Measurements from ENCODE around the gene RUNX2. TPM values are rescaled to one million over a fixed set of nuclear protein-coding genes. Genes with fewer than 3 reads are reported as not detected.

The RUNX2 gene
- total RNA-seq, 1 donor from 2014 or later, result not detected

GRCh38 chr6:45707176-45707575, 379.0 kb downstream of the RUNX2 start:
- DNase-seq, result no peak
- no peaks in the 10 kb centered on the region for H3K27me3 Mint-ChIP-seq (ENCODE audit: unreplicated experiment)
- no peak overlapping the region for H3K4me3 Mint-ChIP-seq (ENCODE audit: unreplicated experiment)
- H3K9me3 Mint-ChIP-seq (ENCODE audit: unreplicated experiment), result no peaks in the 10 kb centered on the region
- H3K36me3 Mint-ChIP-seq (ENCODE audit: unreplicated experiment), result no peaks in the 10 kb centered on the region
- no peaks in the 10 kb centered on the region for H3K4me1 Mint-ChIP-seq (ENCODE audit: low read depth, unreplicated experiment)
- TF ChIP-seq, protein P1, sequence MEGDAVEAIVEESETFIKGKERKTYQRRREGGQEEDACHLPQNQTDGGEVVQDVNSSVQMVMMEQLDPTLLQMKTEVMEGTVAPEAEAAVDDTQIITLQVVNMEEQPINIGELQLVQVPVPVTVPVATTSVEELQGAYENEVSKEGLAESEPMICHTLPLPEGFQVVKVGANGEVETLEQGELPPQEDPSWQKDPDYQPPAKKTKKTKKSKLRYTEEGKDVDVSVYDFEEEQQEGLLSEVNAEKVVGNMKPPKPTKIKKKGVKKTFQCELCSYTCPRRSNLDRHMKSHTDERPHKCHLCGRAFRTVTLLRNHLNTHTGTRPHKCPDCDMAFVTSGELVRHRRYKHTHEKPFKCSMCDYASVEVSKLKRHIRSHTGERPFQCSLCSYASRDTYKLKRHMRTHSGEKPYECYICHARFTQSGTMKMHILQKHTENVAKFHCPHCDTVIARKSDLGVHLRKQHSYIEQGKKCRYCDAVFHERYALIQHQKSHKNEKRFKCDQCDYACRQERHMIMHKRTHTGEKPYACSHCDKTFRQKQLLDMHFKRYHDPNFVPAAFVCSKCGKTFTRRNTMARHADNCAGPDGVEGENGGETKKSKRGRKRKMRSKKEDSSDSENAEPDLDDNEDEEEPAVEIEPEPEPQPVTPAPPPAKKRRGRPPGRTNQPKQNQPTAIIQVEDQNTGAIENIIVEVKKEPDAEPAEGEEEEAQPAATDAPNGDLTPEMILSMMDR (IDR thresholded peaks at IDR 0.05; ENCODE audit: partially characterized antibody, unreplicated experiment), result no peak
- H3K27ac Mint-ChIP-seq (ENCODE audit: unreplicated experiment), result no peak overlapping the region

- no peaks in the 10 kb centered on the region for H3K9me3 Mint-ChIP-seq (ENCODE audit: unreplicated experiment)
- TF ChIP-seq, protein P1 (IDR thresholded peaks at IDR 0.05; ENCODE audit: partially characterized antibody, unreplicated experiment), result no peak
- no peak overlapping the region for H3K4me3 Mint-ChIP-seq (ENCODE audit: unreplicated experiment)
- H3K4me1 Mint-ChIP-seq (ENCODE audit: low read depth, unreplicated experiment), result no peaks in the 10 kb centered on the region
- no peak overlapping the region for H3K27ac Mint-ChIP-seq (ENCODE audit: unreplicated experiment)
- H3K27me3 Mint-ChIP-seq (ENCODE audit: unreplicated experiment), result peaks cover 2% of the 10 kb centered on the region
- DNase-seq, result no peak
- H3K36me3 Mint-ChIP-seq (ENCODE audit: unreplicated experiment), result no peaks in the 10 kb centered on the region
Observed at GRCh38 chr6:45709781-45710220, 381.7 kb downstream of the RUNX2 start.

DNA sequence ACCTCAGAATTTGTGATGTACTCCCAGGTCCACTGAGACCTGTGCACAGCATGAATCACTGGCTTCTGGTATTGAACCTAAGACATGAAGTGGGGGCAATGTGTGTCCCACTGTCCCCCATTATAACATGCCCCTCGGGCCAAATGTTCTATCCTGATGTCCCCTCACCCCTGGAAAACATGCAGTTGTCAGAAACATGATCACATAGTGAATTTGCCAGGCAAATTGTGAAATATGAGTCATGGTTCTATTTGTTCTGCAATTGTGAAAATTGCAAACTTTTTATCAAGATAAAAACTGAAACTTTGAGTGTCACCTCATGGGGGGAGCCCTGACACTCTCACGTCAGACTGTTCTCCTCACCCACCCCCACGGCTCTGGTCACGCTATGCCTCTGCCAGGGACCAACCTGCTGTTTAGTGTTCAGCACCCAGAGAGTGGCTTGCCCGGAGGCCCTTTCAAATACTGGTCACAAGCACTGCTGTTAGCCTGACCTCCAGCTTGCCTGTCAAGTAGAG, 382.2 kb downstream of the RUNX2 start:
- no peak for DNase-seq
- TF ChIP-seq, protein P1 (IDR thresholded peaks at IDR 0.05; ENCODE audit: partially characterized antibody, unreplicated experiment), result no peak
- Mint-ChIP-seq H3K27me3 (ENCODE audit: unreplicated experiment) (peaks cover 2% of the 10 kb centered on the region), H3K4me1 (ENCODE audit: low read depth, unreplicated experiment) (no peaks in the 10 kb centered on the region), H3K36me3 (ENCODE audit: unreplicated experiment) (no peaks in the 10 kb centered on the region), H3K9me3 (ENCODE audit: unreplicated experiment) (no peaks in the 10 kb centered on the region), H3K4me3 (ENCODE audit: unreplicated experiment) (no peak overlapping the region), H3K27ac (ENCODE audit: unreplicated experiment) (no peak overlapping the region)

DNA sequence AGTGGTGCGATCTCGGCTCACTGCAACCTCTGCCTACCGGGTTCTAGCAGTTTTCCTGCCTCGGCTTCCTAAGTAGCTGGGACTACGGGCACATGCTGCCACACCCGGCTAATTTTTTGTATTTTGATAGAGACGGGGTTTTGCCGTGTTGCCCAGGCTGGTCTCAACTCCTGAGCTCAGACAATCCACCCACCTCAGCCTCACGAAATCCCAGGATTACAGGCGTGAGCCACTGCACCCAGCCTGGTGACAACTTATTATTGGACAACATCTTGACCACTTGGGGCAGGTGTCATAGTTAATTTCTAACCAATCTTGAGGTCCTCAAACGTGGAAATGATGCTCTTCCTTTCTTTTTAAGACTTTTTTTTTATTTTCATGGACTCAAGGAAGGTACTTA, 383.9 kb downstream of the RUNX2 start:
- Mint-ChIP-seq H3K36me3 (ENCODE audit: unreplicated experiment) (no peaks in the 10 kb centered on the region), H3K9me3 (ENCODE audit: unreplicated experiment) (no peaks in the 10 kb centered on the region), H3K4me3 (ENCODE audit: unreplicated experiment) (no peak overlapping the region), H3K27me3 (ENCODE audit: unreplicated experiment) (peaks cover 2% of the 10 kb centered on the region), H3K4me1 (ENCODE audit: low read depth, unreplicated experiment) (no peaks in the 10 kb centered on the region), H3K27ac (ENCODE audit: unreplicated experiment) (no peak overlapping the region)
- no peak for DNase-seq
- TF ChIP-seq, protein P1 (IDR thresholded peaks at IDR 0.05; ENCODE audit: partially characterized antibody, unreplicated experiment), result no peak

GRCh38 chr6:45712786-45713185, 384.7 kb downstream of the RUNX2 start:
- no peaks in the 10 kb centered on the region for H3K36me3 Mint-ChIP-seq (ENCODE audit: unreplicated experiment)
- no peaks in the 10 kb centered on the region for H3K4me1 Mint-ChIP-seq (ENCODE audit: low read depth, unreplicated experiment)
- H3K27me3 Mint-ChIP-seq (ENCODE audit: unreplicated experiment), result peaks cover 2% of the 10 kb centered on the region
- H3K4me3 Mint-ChIP-seq (ENCODE audit: unreplicated experiment), result no peak overlapping the region
- no peaks in the 10 kb centered on the region for H3K9me3 Mint-ChIP-seq (ENCODE audit: unreplicated experiment)
- H3K27ac Mint-ChIP-seq (ENCODE audit: unreplicated experiment), result no peak overlapping the region
- TF ChIP-seq, protein P1 (IDR thresholded peaks at IDR 0.05; ENCODE audit: partially characterized antibody, unreplicated experiment), result no peak
- DNase-seq, result no peak

Other genes starting within 250 kb of the RUNX2 start
- gene SUPT3H, start 49.6 kb downstream of the RUNX2 start, total RNA-seq (ENCODE audit: unreplicated experiment), result 16.0 TPM